ENCODE measurements around the gene CDC34.
"Not testable (repeated sequence)": the region's sequence is repeated elsewhere in the genome, so short reads cannot be mapped to it uniquely, and the experiment has no call there.

CDC34 gene

GRCh38 chr19:582497-583197 is 51.1 kb downstream of the CDC34 start:
- no peaks in the 10 kb centered on the region for H3K27me3 Mint-ChIP-seq
- no peaks in the 10 kb centered on the region for H3K9me3 Mint-ChIP-seq
- no peak overlapping the region for H3K27ac Mint-ChIP-seq
- H3K4me3 Mint-ChIP-seq: no peak overlapping the region
- H3K4me1 Mint-ChIP-seq: no peaks in the 10 kb centered on the region
- no peaks in the 10 kb centered on the region for H3K36me3 Mint-ChIP-seq

- no peak overlapping the region for H3K27ac Mint-ChIP-seq
- peaks cover 1% of the 10 kb centered on the region for H3K27me3 Mint-ChIP-seq
- no peaks in the 10 kb centered on the region for H3K36me3 Mint-ChIP-seq
Measured at GRCh38 chr19:583198-583967, 51.8 kb downstream of the CDC34 start.

GRCh38 chr19:583968-584239 is 52.3 kb downstream of the CDC34 start:
- peaks cover 1% of the 10 kb centered on the region for H3K27me3 Mint-ChIP-seq
- no peaks in the 10 kb centered on the region for H3K9me3 Mint-ChIP-seq
- H3K4me3 Mint-ChIP-seq: no peak overlapping the region
- no peak overlapping the region for H3K27ac Mint-ChIP-seq
- H3K36me3 Mint-ChIP-seq: no peaks in the 10 kb centered on the region
- peaks cover 3% of the 10 kb centered on the region for H3K4me1 Mint-ChIP-seq

More at GRCh38 chr19:583198-583967, 51.8 kb downstream of the CDC34 start:
- Mint-ChIP-seq H3K4me3 (no peak overlapping the region), H3K9me3 (no peaks in the 10 kb centered on the region), H3K4me1 (peaks cover 3% of the 10 kb centered on the region)

DNA sequence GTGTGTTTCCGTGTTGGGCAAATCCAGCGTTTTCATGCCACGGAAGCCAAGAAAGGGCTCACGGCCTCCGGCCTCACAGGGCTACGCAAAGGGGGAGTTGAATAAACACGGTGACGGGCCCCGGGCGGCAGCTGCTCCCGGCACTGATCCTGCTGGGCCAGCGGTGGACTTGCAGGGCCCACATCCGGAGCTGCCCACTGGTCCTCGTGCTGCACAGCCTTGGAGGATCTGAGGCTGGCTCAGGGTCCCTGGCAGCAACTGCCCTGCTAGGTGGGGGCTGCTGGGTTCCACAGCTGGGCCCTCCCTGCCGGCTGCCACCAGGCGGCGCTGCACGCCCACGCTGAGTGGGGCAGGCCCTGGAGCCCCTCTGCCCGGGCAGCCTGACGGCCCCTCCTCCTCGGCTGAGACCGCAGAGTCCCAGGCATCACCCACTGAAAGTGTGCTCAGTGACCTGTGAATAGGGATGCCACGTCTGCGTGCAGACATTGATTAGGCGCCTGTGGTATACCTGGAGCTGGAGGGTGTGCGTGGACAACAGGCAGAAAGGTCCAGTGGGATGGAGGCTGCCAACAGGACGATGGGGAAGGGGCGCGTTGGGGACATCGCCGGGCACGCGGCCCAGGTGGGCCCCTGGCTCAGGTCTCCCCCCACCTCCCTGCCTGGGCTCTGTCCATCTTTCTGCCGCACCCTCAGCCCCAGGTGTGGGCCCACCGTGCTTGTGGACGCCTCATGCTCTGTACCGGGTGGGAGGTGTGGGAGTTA is 52.9 kb downstream of the CDC34 start:
- no peak overlapping the region for H3K27ac Mint-ChIP-seq
- H3K27me3 Mint-ChIP-seq: peaks cover 3% of the 10 kb centered on the region
- H3K4me3 Mint-ChIP-seq: no peak overlapping the region
- H3K9me3 Mint-ChIP-seq: no peaks in the 10 kb centered on the region
- H3K36me3 Mint-ChIP-seq: no peaks in the 10 kb centered on the region
- peaks cover 3% of the 10 kb centered on the region for H3K4me1 Mint-ChIP-seq

- H3K27ac Mint-ChIP-seq, H3K36me3 Mint-ChIP-seq, H3K4me1 Mint-ChIP-seq, H3K4me3 Mint-ChIP-seq, H3K9me3 Mint-ChIP-seq, H3K27me3 Mint-ChIP-seq: not testable (repeated sequence)
Measured at GRCh38 chr19:585146-585545, 53.6 kb downstream of the CDC34 start.

DNA sequence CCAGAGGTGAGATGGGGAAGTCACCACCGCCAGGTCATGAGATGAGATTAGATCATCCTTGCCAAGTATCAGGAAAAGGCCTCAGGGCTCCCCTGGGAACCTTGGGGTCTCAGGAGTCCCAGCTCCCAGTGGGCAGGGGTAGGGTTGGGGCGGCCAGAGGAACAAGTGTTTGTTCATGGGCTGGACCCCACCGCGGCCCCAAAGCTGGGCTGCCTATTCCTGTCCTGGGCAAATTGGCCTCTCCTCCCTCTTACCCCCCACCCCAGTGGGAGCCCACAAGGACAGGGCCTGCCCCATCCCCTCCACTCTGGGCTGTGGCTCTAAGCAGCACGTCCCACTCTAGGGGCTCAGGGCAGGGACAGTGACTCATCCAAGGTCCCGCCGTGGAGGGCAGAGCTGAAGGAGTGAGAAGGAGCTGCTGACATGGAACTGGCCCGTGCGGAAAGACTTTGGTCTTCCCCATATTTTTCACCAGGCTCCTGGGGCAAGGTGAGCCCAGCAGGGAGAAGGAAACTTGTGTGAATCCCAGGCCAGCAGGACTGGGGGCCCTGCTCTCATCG is 54.1 kb downstream of the CDC34 start:
- Mint-ChIP-seq H3K36me3 (no peaks in the 10 kb centered on the region), H3K9me3 (no peaks in the 10 kb centered on the region), H3K27ac (no peak overlapping the region), H3K27me3 (peaks cover 3% of the 10 kb centered on the region), H3K4me3 (no peak overlapping the region), H3K4me1 (peaks cover 3% of the 10 kb centered on the region)

DNA sequence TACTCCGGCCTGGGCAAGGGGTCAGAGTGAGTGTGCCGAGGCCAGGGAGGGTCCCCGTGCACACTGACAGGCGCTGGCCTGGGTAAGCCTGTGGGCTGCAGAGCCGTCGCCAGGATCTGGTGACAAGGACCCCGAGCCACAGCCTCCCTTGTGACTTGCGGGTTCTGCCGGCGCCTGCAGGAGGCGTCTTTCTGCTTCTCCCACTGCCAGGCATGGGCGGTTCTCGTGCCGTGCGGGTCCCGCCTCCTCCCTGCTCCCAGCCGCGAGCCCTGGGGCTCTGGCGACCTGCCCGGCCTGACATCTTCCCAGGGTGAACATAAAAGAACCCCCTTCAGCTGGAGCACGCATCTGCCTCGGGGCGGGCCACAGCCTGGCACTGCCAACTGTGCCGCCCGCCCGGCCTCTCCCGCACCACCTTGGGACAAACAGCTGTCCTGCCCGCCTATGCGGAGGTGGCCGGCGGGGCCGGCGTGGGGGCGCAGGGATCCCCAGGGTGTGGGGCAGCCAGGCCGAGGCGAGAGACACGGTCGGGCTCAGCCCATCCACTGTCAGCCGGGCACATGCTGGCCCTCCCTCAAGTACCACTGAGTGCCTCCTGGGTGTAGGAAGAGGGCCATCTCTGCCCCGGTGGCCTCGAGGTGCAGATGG is 56.7 kb downstream of the CDC34 start:
- Mint-ChIP-seq H3K4me1 (peaks cover 3% of the 10 kb centered on the region), H3K27ac (peak overlapping the region; percentile 30), H3K36me3 (no peaks in the 10 kb centered on the region), H3K27me3 (peaks cover 6% of the 10 kb centered on the region), H3K9me3 (no peaks in the 10 kb centered on the region), H3K4me3 (peak overlapping the region; percentile 36)

DNA sequence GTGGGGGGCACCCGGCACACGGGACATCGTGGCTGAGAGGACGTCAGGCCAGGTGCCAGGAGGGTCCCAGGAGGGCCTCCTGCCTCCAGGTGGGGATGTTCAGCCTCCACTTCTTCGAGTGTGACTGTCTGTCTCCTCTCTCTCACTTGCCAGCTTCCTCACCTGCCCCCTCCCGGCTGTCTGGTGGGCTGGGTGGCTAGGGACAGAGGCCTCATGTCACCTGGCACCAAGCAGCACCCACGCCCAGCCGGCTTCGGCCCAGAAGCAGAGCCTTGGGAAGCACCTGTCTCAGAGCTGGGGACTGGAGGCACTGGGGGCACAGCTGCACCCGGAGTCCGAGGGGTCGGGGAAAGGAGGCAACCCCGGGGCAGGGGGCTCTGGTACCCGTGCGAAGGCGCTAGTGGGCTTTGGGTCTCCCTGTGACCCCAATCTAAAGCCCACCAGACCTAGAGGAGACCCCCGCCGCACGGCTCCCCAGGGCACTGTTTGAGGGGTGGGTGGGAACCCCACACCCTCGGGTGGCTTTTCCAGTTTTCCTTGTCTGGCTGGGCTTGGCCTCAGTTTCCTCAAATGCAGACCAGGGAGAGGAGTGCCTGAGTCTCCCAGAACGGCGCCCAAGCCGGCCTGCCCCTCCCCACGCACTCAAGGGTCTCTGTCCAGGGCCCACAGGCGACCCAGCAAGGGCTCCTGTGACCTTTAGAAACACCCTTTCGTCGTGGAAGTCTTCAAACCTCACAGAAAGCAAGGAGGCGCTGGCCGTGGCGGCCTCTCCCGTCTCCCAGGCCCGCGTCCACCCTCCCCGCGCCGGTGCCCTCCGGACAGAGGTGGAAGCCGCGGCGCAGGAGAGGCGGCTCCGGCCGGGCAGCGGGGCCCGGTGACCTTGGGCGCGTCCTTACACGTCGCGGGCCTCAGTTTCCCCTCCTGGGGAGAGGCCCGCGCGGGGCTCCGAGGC is 57.5 kb downstream of the CDC34 start:
- H3K9me3 Mint-ChIP-seq: no peaks in the 10 kb centered on the region
- no peak overlapping the region for H3K27ac Mint-ChIP-seq
- peaks cover 3% of the 10 kb centered on the region for H3K4me1 Mint-ChIP-seq
- H3K27me3 Mint-ChIP-seq: peaks cover 6% of the 10 kb centered on the region
- H3K4me3 Mint-ChIP-seq: peak overlapping the region; percentile 61
- H3K36me3 Mint-ChIP-seq: no peaks in the 10 kb centered on the region

DNA sequence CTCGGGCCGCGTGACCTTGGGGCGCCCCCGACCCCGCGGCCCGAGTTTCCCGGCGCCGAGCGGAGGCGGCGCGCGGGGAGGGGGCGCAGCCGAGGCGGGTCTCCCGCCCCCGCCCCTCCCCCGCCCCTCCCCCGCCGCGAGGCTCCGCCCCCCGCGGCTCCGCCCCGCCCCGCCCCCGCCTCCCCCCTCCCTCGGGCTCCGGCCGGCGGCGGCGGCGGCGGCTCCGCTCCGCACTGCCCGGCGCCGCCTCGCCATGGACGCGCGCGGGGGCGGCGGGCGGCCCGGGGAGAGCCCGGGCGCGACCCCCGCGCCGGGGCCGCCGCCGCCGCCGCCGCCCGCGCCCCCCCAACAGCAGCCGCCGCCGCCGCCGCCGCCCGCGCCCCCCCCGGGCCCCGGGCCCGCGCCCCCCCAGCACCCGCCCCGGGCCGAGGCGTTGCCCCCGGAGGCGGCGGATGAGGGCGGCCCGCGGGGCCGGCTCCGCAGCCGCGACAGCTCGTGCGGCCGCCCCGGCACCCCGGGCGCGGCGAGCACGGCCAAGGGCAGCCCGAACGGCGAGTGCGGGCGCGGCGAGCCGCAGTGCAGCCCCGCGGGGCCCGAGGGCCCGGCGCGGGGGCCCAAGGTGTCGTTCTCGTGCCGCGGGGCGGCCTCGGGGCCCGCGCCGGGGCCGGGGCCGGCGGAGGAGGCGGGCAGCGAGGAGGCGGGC is 58.3 kb downstream of the CDC34 start, which contains the start of gene HCN2:
TSS of gene HCN2 (plus strand) at position 189 of the 703 bp plus-strand sequence. CDS start at position 254, 65 bp downstream.
- H3K4me1 Mint-ChIP-seq: peaks cover 3% of the 10 kb centered on the region
- H3K36me3 Mint-ChIP-seq: no peaks in the 10 kb centered on the region
- H3K9me3 Mint-ChIP-seq: no peaks in the 10 kb centered on the region
- peaks cover 6% of the 10 kb centered on the region for H3K27me3 Mint-ChIP-seq
- H3K4me3 Mint-ChIP-seq: peak within 1 kb of the TSS; percentile 61
- H3K27ac Mint-ChIP-seq: no peak within 1 kb of the TSS

DNA sequence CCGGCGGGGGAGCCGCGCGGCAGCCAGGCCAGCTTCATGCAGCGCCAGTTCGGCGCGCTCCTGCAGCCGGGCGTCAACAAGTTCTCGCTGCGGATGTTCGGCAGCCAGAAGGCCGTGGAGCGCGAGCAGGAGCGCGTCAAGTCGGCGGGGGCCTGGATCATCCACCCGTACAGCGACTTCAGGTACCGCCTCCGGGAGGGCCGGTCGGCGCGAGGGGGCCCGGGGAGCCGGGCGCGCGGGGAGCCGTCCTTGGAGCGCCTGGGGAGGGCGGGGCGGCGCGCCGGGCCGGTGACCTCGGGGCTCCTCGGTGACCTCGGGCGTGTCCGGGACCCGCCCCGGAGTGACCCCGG is 58.8 kb downstream of the CDC34 start:
- Mint-ChIP-seq H3K27me3 (peaks cover 6% of the 10 kb centered on the region), H3K36me3 (no peaks in the 10 kb centered on the region), H3K27ac (no peak overlapping the region), H3K9me3 (no peaks in the 10 kb centered on the region), H3K4me1 (peaks cover 3% of the 10 kb centered on the region), H3K4me3 (peak overlapping the region; percentile 49)

- Mint-ChIP-seq H3K9me3 (no peaks in the 10 kb centered on the region), H3K4me3 (no peak overlapping the region), H3K36me3 (no peaks in the 10 kb centered on the region)
Measured at GRCh38 chr19:590750-591098, 59.2 kb downstream of the CDC34 start.

GRCh38 chr19:591099-591958 is 59.8 kb downstream of the CDC34 start:
- Mint-ChIP-seq H3K9me3 (no peaks in the 10 kb centered on the region), H3K36me3 (no peaks in the 10 kb centered on the region), H3K27ac (no peak overlapping the region), H3K4me1 (peaks cover 3% of the 10 kb centered on the region), H3K27me3 (peaks cover 6% of the 10 kb centered on the region), H3K4me3 (no peak overlapping the region)

More at GRCh38 chr19:590750-591098, 59.2 kb downstream of the CDC34 start:
- no peak overlapping the region for H3K27ac Mint-ChIP-seq
- peaks cover 6% of the 10 kb centered on the region for H3K27me3 Mint-ChIP-seq
- H3K4me1 Mint-ChIP-seq: peaks cover 3% of the 10 kb centered on the region
